Ishikawa (cell line): ENCODE measurements around the gene SLC22A13.

Experiments
- CEBPB ChIP-seq: IDR thresholded peaks from 2 replicates; pipeline ENCODE4 v1.6.1; 2012
- CREB1 ChIP-seq: IDR thresholded peaks from 2 replicates; pipeline ENCODE4 v1.6.1; 2012; ENCODE audit warnings: low read depth
- EGR1 ChIP-seq: IDR thresholded peaks from 2 replicates; pipeline ENCODE4 v1.6.1; 2012
- EP300 ChIP-seq: IDR thresholded peaks from 2 replicates; pipeline ENCODE4 v1.6.1; 2012; ENCODE audit warnings: borderline replicate concordance
- FOXM1 ChIP-seq: IDR thresholded peaks from 2 replicates; pipeline ENCODE4 v1.6.1; 2012; ENCODE audit warnings: low read depth, borderline replicate concordance
- MAX ChIP-seq: IDR thresholded peaks from 2 replicates; pipeline ENCODE4 v1.6.1; 2012
- NFIC ChIP-seq: IDR thresholded peaks from 2 replicates; pipeline ENCODE4 v1.6.1; 2012
- RAD21 ChIP-seq: IDR thresholded peaks from 2 replicates; pipeline ENCODE4 v1.6.1; 2012; ENCODE audit warnings: low read depth
- REST ChIP-seq: IDR thresholded peaks from 2 replicates; pipeline ENCODE4 v1.6.1; 2012; ENCODE audit warnings: low read depth, mild to moderate bottlenecking
- TAF1 ChIP-seq: IDR thresholded peaks from 2 replicates; pipeline ENCODE4 v1.6.1; 2012; ENCODE audit warnings: low read depth, mild to moderate bottlenecking
- TCF12 ChIP-seq: IDR thresholded peaks from 2 replicates; pipeline ENCODE4 v1.6.1; 2012; ENCODE audit warnings: low read depth
- TEAD4 ChIP-seq: IDR thresholded peaks from 2 replicates; pipeline ENCODE4 v1.6.1; 2012
- USF1 ChIP-seq: IDR thresholded peaks from 2 replicates; pipeline ENCODE4 v1.6.1; 2012
- YY1 ChIP-seq: IDR thresholded peaks from 2 replicates; pipeline ENCODE4 v1.6.1; 2012; ENCODE audit warnings: low read depth
- ZBTB7A ChIP-seq: IDR thresholded peaks from 2 replicates; pipeline ENCODE4 v1.6.1; 2012; ENCODE audit warnings: low read depth

Gene SLC22A13

GRCh38 chr3:38316356-38317191 is 51.0 kb downstream of the SLC22A13 start:
- TF ChIP-seq ZBTB7A: no peak
- TF ChIP-seq MAX: no peak
- TF ChIP-seq CREB1: no peak
- no peak for TF ChIP-seq REST
- no peak for TF ChIP-seq EGR1
- TF ChIP-seq NFIC: no peak
- no peak for TF ChIP-seq TCF12

- TF ChIP-seq EGR1 (no peak), TAF1 (no peak), REST (no peak), CREB1 (no peak), CEBPB (no peak), TEAD4 (no peak), MAX (no peak), YY1 (no peak), FOXM1 (no peak), EP300 (no peak), RAD21 (no peak), TCF12 (no peak), USF1 (no peak), ZBTB7A (no peak), NFIC (no peak)
Measured at GRCh38 chr3:38317192-38317759, 51.7 kb downstream of the SLC22A13 start.

GRCh38 chr3:38318766-38319671 is 53.4 kb downstream of the SLC22A13 start:
- TF ChIP-seq TEAD4: no peak
- no peak for TF ChIP-seq CREB1
- no peak for TF ChIP-seq EGR1
- no peak for TF ChIP-seq RAD21

GRCh38 chr3:38323060-38323459 is 57.4 kb downstream of the SLC22A13 start:
- no peak for TF ChIP-seq ZBTB7A
- no peak for TF ChIP-seq EGR1
- TF ChIP-seq REST: no peak
- no peak for TF ChIP-seq USF1
- TF ChIP-seq FOXM1: no peak
- TF ChIP-seq YY1: no peak
- no peak for TF ChIP-seq EP300
- TF ChIP-seq MAX: no peak
- no peak for TF ChIP-seq RAD21
- no peak for TF ChIP-seq TEAD4
- TF ChIP-seq NFIC: no peak
- no peak for TF ChIP-seq TAF1
- no peak for TF ChIP-seq TCF12
- TF ChIP-seq CEBPB: no peak
- TF ChIP-seq CREB1: no peak
